CD4-positive, alpha-beta T cell treated with Interleukin-17A for 4 hours (primary cell): ENCODE results near the gene IGF2BP1.
"Not testable (repeated sequence)": the region's sequence is repeated elsewhere in the genome, so short reads cannot be mapped to it uniquely, and the experiment has no call there.

Experiments
- DNase-seq: peaks from one replicate; pipeline ENCODE4 v3.0.0-alpha.2; 2020; ENCODE audit warnings: mixed read lengths

IGF2BP1 gene

GRCh38 chr17:49021095-49021767 lies 24.0 kb downstream of the IGF2BP1 start:
- no peak for DNase-seq

DNA sequence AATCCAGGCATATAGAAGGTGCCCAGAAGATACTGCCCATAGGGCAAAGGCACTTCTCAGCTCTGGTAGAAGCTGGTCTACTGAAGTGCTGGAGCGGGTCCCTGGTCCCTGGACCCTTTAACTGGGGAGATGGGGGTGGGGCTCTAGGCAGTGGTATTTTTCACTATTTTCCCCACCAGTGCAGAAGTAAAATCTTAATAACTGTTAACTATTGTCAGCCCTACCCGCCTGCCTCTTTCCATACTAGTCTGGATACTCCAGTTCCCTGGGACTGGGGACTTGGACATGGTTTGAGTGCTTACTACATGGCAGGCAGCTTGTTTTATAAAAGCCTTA lies 24.6 kb downstream of the IGF2BP1 start:
- no peak for DNase-seq

GRCh38 chr17:49022391-49022941 lies 25.3 kb downstream of the IGF2BP1 start:
- no peak for DNase-seq

DNA sequence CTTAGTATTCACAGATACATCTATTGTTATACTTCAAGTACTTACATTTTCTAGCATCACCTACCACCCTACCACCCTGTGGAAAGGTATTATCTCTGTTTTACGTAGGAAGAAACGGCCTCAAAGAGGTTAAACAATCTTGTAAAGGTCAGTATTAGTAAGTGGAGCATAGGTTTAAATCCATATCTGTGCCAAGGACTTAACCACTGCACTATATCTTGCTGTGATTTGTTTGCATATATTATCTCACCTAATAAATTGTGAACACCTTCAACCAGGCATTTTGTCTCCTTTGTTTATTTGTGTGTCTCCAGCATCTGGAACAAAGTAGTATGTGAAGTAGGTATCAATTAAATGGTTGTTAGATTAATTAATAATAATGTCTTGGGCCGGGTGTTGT lies 27.3 kb downstream of the IGF2BP1 start:
- DNase-seq: no peak

DNA sequence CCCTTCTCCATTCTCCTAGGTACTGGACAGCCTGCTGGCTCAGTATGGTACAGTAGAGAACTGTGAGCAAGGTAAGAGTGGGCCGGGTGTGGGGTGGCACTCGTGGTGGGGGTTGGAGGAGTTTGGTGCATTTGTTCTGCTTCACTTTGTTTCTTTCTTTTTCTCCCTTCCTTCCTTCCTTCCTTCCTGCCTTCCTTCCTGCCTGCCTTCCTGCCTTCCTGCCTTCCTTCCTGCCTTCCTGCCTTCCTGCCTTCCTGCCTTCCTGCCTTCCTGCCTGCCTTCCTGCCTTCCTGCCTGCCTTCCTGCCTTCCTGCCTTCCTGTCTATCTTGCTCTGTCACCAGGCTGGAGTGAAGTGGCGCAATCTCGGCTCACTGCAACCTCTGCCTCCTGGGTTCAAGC lies 29.3 kb downstream of the IGF2BP1 start:
- DNase-seq: not testable (repeated sequence)

DNA sequence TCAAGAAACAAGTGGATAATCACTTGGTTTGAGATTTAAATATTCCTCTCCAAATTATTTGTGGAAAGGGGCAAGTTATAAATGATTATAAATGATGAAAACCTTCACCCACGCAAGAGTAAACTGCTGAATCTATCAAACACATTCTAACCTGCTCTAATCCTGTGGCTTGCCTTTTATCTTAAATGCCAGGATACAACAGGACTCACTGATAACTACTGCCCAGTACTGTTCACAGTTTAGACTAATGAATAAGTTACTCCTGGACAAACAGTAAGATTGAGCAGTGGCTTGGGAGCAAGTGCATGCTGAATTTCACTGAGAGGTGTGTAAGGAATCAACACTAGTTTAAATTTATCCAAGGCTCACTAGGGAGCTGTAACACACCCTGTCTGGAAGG lies 31.1 kb downstream of the IGF2BP1 start:
- no peak for DNase-seq

DNA sequence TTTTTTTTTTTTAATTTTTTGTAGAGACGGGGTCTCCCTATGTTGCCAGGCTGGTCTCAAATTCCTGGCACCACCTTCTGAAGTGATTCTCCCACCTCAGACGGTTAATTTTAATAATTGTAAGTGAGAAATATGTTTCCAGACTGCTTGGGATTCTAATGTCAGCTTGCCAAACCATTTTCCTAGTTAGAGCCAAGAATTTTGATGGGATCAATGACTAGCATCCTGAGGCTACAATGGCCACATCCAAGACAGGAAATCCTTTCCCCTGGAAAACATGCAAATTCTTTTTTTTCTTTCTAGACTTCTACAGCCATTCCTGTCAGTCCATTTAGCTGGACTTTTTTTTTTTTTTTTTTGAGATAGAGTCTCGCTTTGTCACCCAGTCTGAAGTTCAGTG lies 32.6 kb downstream of the IGF2BP1 start:
- no peak for DNase-seq

- DNase-seq: peak; percentile 35
Measured at GRCh38 chr17:49031965-49032928, 35.1 kb downstream of the IGF2BP1 start.

- peak; percentile 25 for DNase-seq
Measured at GRCh38 chr17:49035470-49036269, 38.5 kb downstream of the IGF2BP1 start.

GRCh38 chr17:49036270-49036626 lies 39.1 kb downstream of the IGF2BP1 start:
- no peak for DNase-seq

DNA sequence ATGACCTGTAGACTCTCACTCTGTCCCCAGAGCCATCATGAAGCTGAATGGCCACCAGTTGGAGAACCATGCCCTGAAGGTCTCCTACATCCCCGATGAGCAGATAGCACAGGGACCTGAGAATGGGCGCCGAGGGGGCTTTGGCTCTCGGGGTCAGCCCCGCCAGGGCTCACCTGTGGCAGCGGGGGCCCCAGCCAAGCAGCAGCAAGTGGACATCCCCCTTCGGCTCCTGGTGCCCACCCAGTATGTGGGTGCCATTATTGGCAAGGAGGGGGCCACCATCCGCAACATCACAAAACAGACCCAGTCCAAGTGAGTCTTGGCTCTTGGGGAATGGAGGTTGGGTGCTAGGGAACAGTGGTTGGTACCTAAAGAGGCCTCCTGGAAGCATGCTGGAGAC lies 41.0 kb downstream of the IGF2BP1 start:
- DNase-seq: no peak

- DNase-seq: no peak
Measured at GRCh38 chr17:49038544-49038943, 41.4 kb downstream of the IGF2BP1 start.

DNA sequence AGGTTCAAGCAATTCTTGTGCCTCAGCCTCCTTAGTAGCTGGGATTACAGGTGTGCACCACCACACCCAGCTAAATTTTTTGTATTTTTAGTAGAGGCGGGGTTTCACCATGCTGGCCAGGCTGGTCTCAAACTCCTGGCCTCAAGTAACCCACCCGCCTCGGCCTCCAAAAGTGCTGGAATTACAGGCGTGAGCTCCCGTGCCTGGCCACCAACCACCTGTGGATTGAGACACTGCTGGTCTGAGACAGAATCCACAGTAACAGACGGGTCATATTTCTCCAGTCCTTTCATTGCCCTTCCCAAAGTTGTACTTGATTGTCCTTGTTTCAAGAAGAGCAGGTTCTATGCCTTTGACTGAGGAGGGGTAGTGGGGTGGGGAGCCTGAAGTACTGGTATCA lies 42.3 kb downstream of the IGF2BP1 start:
- not testable (repeated sequence) for DNase-seq

GRCh38 chr17:49041527-49041926 lies 44.3 kb downstream of the IGF2BP1 start:
- DNase-seq: no peak

DNA sequence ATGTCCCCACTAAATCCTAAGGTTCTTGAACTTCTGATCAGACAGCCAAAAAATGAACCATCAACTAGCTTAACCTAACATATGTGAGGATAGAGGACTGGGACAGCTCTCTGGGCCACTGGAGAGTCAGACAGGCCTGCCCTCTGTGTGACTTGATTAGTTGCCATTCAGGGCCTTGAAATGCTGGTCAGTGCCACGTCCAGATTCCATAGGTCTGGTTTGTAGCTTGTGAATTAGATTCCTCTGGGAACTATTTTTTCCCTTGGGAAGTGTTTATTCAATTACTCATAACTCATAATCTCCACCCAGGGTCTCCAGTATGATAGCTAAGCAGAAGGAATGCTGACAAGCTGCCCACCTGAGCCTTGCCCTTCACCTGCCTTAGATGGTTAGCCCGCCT lies 48.2 kb downstream of the IGF2BP1 start:
- DNase-seq: no peak

DNA sequence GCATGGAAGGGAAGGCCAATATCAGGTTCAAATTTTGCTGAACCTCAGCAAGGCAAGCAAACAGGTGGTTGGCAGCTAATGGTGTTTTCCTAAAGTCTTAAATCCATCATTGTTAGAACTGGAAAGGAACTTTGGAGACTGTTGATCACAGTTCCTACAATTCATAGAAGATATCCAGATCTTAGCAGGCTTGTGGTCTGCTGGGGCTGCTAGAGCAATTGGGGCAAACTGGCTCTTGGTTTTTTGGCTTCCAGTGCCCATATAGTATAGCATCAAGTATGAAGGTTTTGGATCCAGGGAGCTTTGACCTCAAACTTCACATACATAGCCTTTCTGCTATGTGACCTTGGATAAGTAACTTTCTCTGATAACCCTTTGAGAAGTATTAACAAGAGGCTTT lies 49.7 kb downstream of the IGF2BP1 start:
- no peak for DNase-seq

- no peak for DNase-seq
Measured at GRCh38 chr17:49049265-49049664, 52.1 kb downstream of the IGF2BP1 start.

- no peak for DNase-seq
Measured at GRCh38 chr17:49050611-49051010, 53.4 kb downstream of the IGF2BP1 start.

GRCh38 chr17:49051269-49051668 lies 54.1 kb downstream of the IGF2BP1 start:
- DNase-seq: no peak

DNA sequence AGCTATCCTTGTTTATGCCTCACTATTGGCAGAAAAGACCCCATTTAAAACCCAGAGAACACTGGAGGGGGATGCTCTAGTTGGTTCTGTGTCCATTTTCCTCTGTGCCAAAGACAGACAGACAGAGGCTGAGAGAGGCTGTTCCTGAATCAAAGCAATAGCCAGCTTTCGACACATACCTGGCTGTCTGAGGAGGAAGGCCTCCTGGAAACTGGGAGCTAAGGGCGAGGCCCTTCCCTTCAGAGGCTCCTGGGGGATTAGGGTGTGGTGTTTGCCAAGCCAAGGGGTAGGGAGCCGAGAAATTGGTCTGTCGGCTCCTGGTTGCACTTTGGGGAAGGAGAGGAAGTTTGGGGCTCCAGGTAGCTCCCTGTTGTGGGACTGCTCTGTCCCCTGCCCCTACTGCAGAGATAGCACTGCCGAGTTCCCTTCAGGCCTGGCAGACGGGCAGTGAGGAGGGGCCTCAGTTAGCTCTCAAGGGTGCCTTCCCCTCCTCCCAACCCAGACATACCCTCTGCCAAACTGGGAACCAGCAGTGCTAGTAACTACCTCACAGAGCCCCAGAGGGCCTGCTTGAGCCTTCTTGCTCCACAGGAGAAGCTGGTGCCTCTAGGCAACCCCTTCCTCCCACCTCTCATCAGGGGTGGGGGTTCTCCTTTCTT lies 56.1 kb downstream of the IGF2BP1 start:
- DNase-seq: no peak

DNA sequence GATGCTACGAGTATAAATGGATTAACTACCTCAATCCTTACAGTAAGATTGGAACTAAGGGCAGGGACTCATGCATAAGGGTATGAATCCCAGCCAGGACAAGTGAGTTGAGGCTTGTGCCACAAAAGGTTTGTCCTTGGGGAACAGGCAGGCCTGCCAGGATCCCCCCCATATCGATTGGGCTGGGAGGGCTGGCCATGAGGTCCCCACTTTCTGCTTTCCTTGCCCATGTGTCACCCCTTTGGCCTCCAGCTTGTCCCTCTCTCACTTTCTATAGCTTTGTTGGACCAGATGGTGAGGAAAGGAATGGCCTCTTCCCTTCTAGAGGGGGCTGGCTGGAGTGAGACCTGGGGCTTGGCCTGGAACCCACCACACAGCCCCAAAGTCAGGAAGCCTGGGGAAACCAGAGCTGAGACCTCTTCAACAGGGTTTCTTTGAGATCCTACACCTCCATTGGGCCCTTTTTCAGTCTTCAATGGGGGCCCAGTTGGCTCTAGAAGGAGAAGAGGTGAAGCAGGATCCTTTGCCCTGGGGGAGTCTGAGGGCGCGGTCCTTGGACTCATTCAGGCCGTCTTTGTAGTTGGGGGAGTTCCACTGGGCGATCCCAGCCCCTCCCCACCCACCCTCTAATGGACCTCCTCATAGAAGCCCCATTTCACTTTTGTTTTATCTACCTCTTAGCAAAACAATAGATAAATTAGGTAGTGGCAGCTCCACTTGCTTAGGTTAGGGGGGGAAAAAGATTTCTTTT lies 57.3 kb downstream of the IGF2BP1 start:
- DNase-seq: no peak
